A549 (cell line): Measurements from ENCODE around the gene ALPI. TPM values are rescaled to one million over a fixed set of nuclear protein-coding genes. Genes with fewer than 3 reads are reported as not detected.

Experiments used
- ATAC-seq, 2 experiments: fragments of 200-7000 bp in 1 of 2; fragments of >200 bp in 1 of 2; cut with Nextera tagmentation in 1 of 2; cut with Tn5 transposase in 1 of 2; 3 replicates each; pipeline versions ENCODE4 v1.8.0 to v1.9.1; 2018 to 2020; ENCODE audit warnings: mild to moderate bottlenecking in 1 of 2, moderate library complexity in 1 of 2
- CTCF ChIA-PET: fragments of 300-600 bp; sonication (Branson Sonifier 250); formaldehyde crosslinking; extraction: SDS; loops from one replicate; lab custom pipeline; 2021; ENCODE audit warnings: antibody characterized with exemption, inconsistent platforms; lab: Yijun Ruan, JAX
- POLR2A ChIA-PET: fragments of 350-600 bp; formaldehyde crosslinking; extraction: SDS; loops from one replicate; lab custom pipeline; 2021; ENCODE audit warnings: antibody characterized with exemption, inconsistent platforms; lab: Yijun Ruan, JAX
- DNase-seq, 2 experiments: peaks; one replicate each; pipeline versions ENCODE4 v3.0.0 to v3.0.0-alpha.2; 2011 to 2016; ENCODE audit warnings: low read depth in 1 of 2, low spot score in 1 of 2
- FAIRE-seq: peaks from 2 replicates; lab custom pipeline; 2011; peaks lifted over from hg19 to GRCh38; lab: Jason Lieb, UNC
- H3K27ac ChIP-seq, 2 experiments: fragments of >200 bp; sonication (Bioruptor Twin); formaldehyde crosslinking; 3 replicates each; pipeline ENCODE4 v1.5.1; 2016 to 2017
- H3K4me1 ChIP-seq: fragments of >200 bp; sonication (Bioruptor Twin); formaldehyde crosslinking; 3 replicates; pipeline ENCODE4 v1.6.1; 2016
- H3K4me2 ChIP-seq: fragments of >200 bp; sonication (Bioruptor Twin); formaldehyde crosslinking; 3 replicates; pipeline ENCODE4 v1.6.1; 2016
- H3K4me3 ChIP-seq: fragments of >200 bp; sonication (Bioruptor Twin); formaldehyde crosslinking; 3 replicates; pipeline ENCODE4 v1.5.1; 2016
- H3K9me3 ChIP-seq: fragments of >200 bp; sonication (Bioruptor Twin); formaldehyde crosslinking; 3 replicates; pipeline ENCODE4 v1.6.1; 2016
- BHLHE40 ChIP-seq: IDR thresholded peaks from 2 replicates; pipeline ENCODE4 v1.6.1; 2012; ENCODE audit warnings: low read depth, low read length, inconsistent platforms
- CBX2 ChIP-seq: fragments of 200-600 bp; sonication (generic); IDR thresholded peaks from 2 replicates; pipeline ENCODE4 v1.6.1; 2016; ENCODE audit warnings: low read depth, mild to moderate bottlenecking, borderline replicate concordance
- CEBPB ChIP-seq, 2 experiments: fragments of >200 bp in 1 of 2; sonication (Bioruptor Twin) in 1 of 2; formaldehyde crosslinking in 1 of 2; IDR thresholded peaks; 2 replicates each; pipeline ENCODE4 v1.6.1; 2012 to 2016
- CHD2 ChIP-seq: fragments of 150-350 bp; IDR thresholded peaks from 2 replicates; pipeline ENCODE4 v1.6.1; 2014; ENCODE audit warnings: low read length; ENCODE audit not compliant: partially characterized antibody
- E2F6 ChIP-seq: IDR thresholded peaks from 2 replicates; pipeline ENCODE4 v1.6.1; 2012; ENCODE audit warnings: low read depth, borderline replicate concordance
- EHF ChIP-seq: fragments of 250-450 bp; sonication (Bioruptor Pico); IDR thresholded peaks from 2 replicates; pipeline ENCODE4 v1.5.0; 2020; ENCODE audit warnings: mild to moderate bottlenecking
- EHMT2 ChIP-seq: fragments of 200-600 bp; sonication (generic); IDR thresholded peaks from 2 replicates; pipeline ENCODE4 v1.6.1; 2016; ENCODE audit warnings: antibody characterized with exemption, low read depth, mild to moderate bottlenecking, moderate library complexity
- ELK1 ChIP-seq: fragments of 150-350 bp; IDR thresholded peaks from 2 replicates; pipeline ENCODE4 v1.6.1; 2014; ENCODE audit warnings: low read depth, mild to moderate bottlenecking, low read length
- FOXS1 ChIP-seq: fragments of 250-450 bp; sonication (Bioruptor Pico); IDR thresholded peaks from 2 replicates; pipeline ENCODE4 v1.5.0; 2020; ENCODE audit warnings: mild to moderate bottlenecking, moderate library complexity
- HDAC2 ChIP-seq: fragments of 200-600 bp; sonication (generic); IDR thresholded peaks from 2 replicates; pipeline ENCODE4 v1.6.1; 2016
- HEYL ChIP-seq: fragments of 250-450 bp; sonication (Bioruptor Pico); IDR thresholded peaks from 2 replicates; pipeline ENCODE4 v1.8.0; 2021; ENCODE audit warnings: mild to moderate bottlenecking, moderate library complexity
- HMGXB4 ChIP-seq: fragments of 250-450 bp; sonication (Bioruptor Pico); IDR thresholded peaks from 2 replicates; pipeline ENCODE4 v1.5.0; 2021; ENCODE audit warnings: mild to moderate bottlenecking, moderate library complexity, borderline replicate concordance
- HOXB13 ChIP-seq: fragments of 250-450 bp; sonication (Bioruptor Pico); IDR thresholded peaks from 2 replicates; pipeline ENCODE4 v1.5.0; 2020; ENCODE audit warnings: low read depth, mild to moderate bottlenecking, moderate library complexity
- KDM5A ChIP-seq: fragments of 200-600 bp; sonication (generic); IDR thresholded peaks from 2 replicates; pipeline ENCODE4 v1.6.1; 2016; ENCODE audit warnings: antibody characterized with exemption, mild to moderate bottlenecking
- MYC ChIP-seq: IDR thresholded peaks from 2 replicates; pipeline ENCODE4 v1.6.1; 2012; ENCODE audit warnings: mild to moderate bottlenecking, inconsistent platforms, low read length, improper control_type of control experiment, borderline replicate concordance
- POLR2A ChIP-seq: IDR thresholded peaks from 2 replicates; pipeline ENCODE4 v1.6.1; 2012; ENCODE audit warnings: mild to moderate bottlenecking, low read length
- RARB ChIP-seq: fragments of 250-450 bp; sonication (Bioruptor Pico); IDR thresholded peaks from 2 replicates; pipeline ENCODE4 v1.8.0; 2021; ENCODE audit warnings: mild to moderate bottlenecking, moderate library complexity
- RFX5 ChIP-seq: fragments of 450-650 bp; IDR thresholded peaks from 2 replicates; pipeline ENCODE4 v1.7.1; 2014; ENCODE audit warnings: antibody characterized with exemption, mild to moderate bottlenecking, moderate library complexity
- RNF2 ChIP-seq: fragments of 200-600 bp; sonication (generic); IDR thresholded peaks from 2 replicates; pipeline ENCODE4 v1.6.1; 2016; ENCODE audit warnings: low read depth, mild to moderate bottlenecking, antibody characterized with exemption, moderate library complexity, borderline replicate concordance
- SMC3 ChIP-seq: fragments of >200 bp; sonication (Bioruptor Twin); formaldehyde crosslinking; IDR thresholded peaks from 3 replicates; pipeline ENCODE4 v1.6.1; 2018; ENCODE audit warnings: inconsistent platforms
- TP53 ChIP-seq: fragments of 250-450 bp; sonication (Bioruptor Pico); IDR thresholded peaks from 2 replicates; pipeline ENCODE4 v1.5.0; 2021; ENCODE audit warnings: mild to moderate bottlenecking, moderate library complexity
- ZC3H11A ChIP-seq: fragments of 450-650 bp; IDR thresholded peaks from 2 replicates; pipeline ENCODE4 v1.6.1; 2014; ENCODE audit warnings: antibody characterized with exemption, mild to moderate bottlenecking
- ZFP36 ChIP-seq: fragments of 450-650 bp; IDR thresholded peaks from 2 replicates; pipeline ENCODE4 v1.6.1; 2014; ENCODE audit warnings: borderline replicate concordance; ENCODE audit not compliant: partially characterized antibody
- ZSCAN20 ChIP-seq: fragments of 250-450 bp; sonication (Bioruptor Pico); IDR thresholded peaks from 2 replicates; pipeline ENCODE4 v1.8.0; 2022; ENCODE audit warnings: mild to moderate bottlenecking, moderate library complexity
- WGBS: methylation state at CpG from one replicate; pipeline ENCODE4 v1.1.6; 2017; ENCODE audit errors: missing lambda C conversion rate; 5-methylcytosine and 5-hydroxymethylcytosine counted together
- polyA plus RNA-seq, 4 experiments: library from polyadenylated mRNA; depleted of rRNA in 3 of 4; stranded (reverse); fragments of >200 nt; fragmentation: RNase III in 1 of 4; extraction: RNeasy Plus Mini Kit Qiagen cat#74134 plus additional on column Dnase treatment in 1 of 4; gene quantifications; 2 replicates in 3 of 4; 3 replicates in 1 of 4; pipeline ENCODE4 v1.2.3, GENCODE V29; 2011 to 2017
- TF ChIP-seq, protein P1 (sequence below): fragments of >200 bp; sonication (Bioruptor Twin); formaldehyde crosslinking; IDR thresholded peaks from 2 replicates; pipeline ENCODE4 v1.6.1; 2016

ALPI gene
- polyA plus RNA-seq, 2 of the 4 experiments (the other 2 are of a cell fraction), result 0.05 TPM; not detected in 1

DNA sequence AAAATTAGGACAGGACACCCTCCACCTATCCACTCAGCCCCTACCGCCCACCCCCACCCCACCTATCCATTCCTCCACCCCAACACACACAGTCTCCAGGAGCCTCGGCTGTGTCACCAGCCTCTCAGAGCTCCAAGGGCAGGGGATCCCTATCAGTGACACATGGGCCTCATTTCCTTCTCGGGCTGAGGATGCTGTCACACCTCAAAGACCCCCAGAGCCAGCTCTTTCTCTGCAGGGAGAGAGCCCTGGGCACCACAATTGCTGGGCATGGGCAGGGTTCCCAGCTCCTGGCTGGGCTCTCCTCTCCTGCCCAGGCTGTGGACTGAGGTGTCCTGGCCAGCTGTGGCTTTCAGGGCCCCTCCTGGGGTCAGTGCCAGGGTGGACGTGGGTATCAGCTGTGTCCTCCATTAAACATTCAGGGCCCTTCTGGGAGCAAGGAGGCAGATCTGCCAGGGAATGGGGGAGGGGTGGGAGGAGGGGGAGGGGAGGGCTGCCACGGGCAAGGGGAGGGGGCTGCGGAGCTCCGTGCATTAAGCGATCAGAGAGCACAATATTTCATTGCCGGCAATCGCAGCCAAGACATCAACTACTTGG lies 45.9 kb downstream of the ALPI start:
- no peak for FAIRE-seq
- ChIA-PET CTCF (interaction anchor here (1.1 to 2.0 kb wide), 3 partner anchors 20 to 33 kb away, joined by 3 to 13 read pairs (median 4); no protein-coding TSS in a partner anchor), POLR2A (no interaction called here)
- H3K9me3 ChIP-seq, result no peaks in the 10 kb centered on the region
- peak overlapping the region; percentile 97; the same call in 2 of the 3 replicates for H3K4me2 ChIP-seq
- DNase-seq, result no peak
- no peak for ATAC-seq
- no peak overlapping the region for H3K4me3 ChIP-seq
- peaks cover 24% of the 10 kb centered on the region for H3K4me1 ChIP-seq
- H3K27ac ChIP-seq, result peak overlapping the region in 1 of 2 experiments; percentile 85; a peak in 3 of 6 replicates
- WGBS, result 83% methylated on average over 7 of the region's 10 CpGs
- no peak for TF ChIP-seq MYC
- TF ChIP-seq RNF2, result no peak
- no peak for TF ChIP-seq EHMT2
- no peak for TF ChIP-seq ZC3H11A
- no peak for TF ChIP-seq ZFP36
- no peak for TF ChIP-seq RARB (CRISPR knock-in tag)
- TF ChIP-seq CBX2, result no peak

GRCh38 chr2:232502511-232502910 lies 46.6 kb downstream of the ALPI start:
- no peak for TF ChIP-seq EHF (CRISPR knock-in tag)
- no peak for TF ChIP-seq POLR2A
- no peak for TF ChIP-seq HOXB13 (CRISPR knock-in tag)
- no peak for TF ChIP-seq KDM5A
- TF ChIP-seq ZSCAN20 (CRISPR knock-in tag), result no peak
- no peak for TF ChIP-seq RARB (CRISPR knock-in tag)
- no peak for TF ChIP-seq CEBPB (IDR thresholded peaks at IDR 0.05)
- no peak for TF ChIP-seq CHD2
- no peak for TF ChIP-seq BHLHE40
- no peak for TF ChIP-seq RFX5
- TF ChIP-seq SMC3, result no peak
- TF ChIP-seq TP53 (CRISPR knock-in tag), result no peak
- TF ChIP-seq E2F6, result no peak
- no peak for TF ChIP-seq HEYL (CRISPR knock-in tag)
- TF ChIP-seq ELK1, result no peak
- TF ChIP-seq FOXS1 (CRISPR knock-in tag), result no peak
- TF ChIP-seq HDAC2, result no peak
- TF ChIP-seq, protein P1, sequence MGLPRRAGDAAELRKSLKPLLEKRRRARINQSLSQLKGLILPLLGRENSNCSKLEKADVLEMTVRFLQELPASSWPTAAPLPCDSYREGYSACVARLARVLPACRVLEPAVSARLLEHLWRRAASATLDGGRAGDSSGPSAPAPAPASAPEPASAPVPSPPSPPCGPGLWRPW, result no peak
- no peak for TF ChIP-seq HMGXB4 (CRISPR knock-in tag)
- no peak for TF ChIP-seq EHMT2
- Histone ChIP-seq H3K9me3 (no peaks in the 10 kb centered on the region), H3K4me3 (peak overlapping the region; percentile 43; the same call in 2 of the 3 replicates), H3K4me2 (peak overlapping the region; percentile 97), H3K4me1 (peaks cover 24% of the 10 kb centered on the region), H3K27ac (peak overlapping the region; percentile 58 to 85; a peak in 5 of 6 replicates)
- WGBS, result 93% methylated on average over 15 of the region's 21 CpGs
- no peak for ATAC-seq
- no peak for DNase-seq
- FAIRE-seq, result no peak
- ChIA-PET POLR2A (no interaction called here), CTCF (interaction anchor here (1.1 to 1.5 kb wide), 2 partner anchors 21 to 34 kb away, joined by 3 to 4 read pairs; no protein-coding TSS in a partner anchor)
